Upper lobe of left lung (tissue), 6 donors: ENCODE data around the gene MSL1. TPM values are rescaled to one million over a fixed set of nuclear protein-coding genes. Genes with fewer than 3 reads are reported as not detected.

Experiments
- ATAC-seq, 2 donors: fragments of 200-7000 bp; cut with Tn5 transposase; one replicate each; pipeline ENCODE4 v1.9.1; 2022; ENCODE audit warnings: mild to moderate bottlenecking in 2 of 2, moderate library complexity in 2 of 2; ENCODE audit not compliant: low FRiP score in 2 of 2
- DNase-seq, 2 donors: peaks; one replicate each; pipeline ENCODE4 v3.0.0-alpha.2; 2019 to 2020
- H3K27ac ChIP-seq, 4 donors: fragments of 200-600 bp; sonication (generic); one replicate each; pipeline ENCODE4 v1.5.1; 2016 to 2019
- H3K27me3 ChIP-seq, 4 donors: fragments of 200-600 bp; sonication (generic); one replicate each; pipeline ENCODE4 v1.5.1; 2017 to 2019
- H3K36me3 ChIP-seq, 4 donors: fragments of 200-600 bp; sonication (generic); one replicate each; pipeline ENCODE4 v1.5.1; 2016 to 2019
- H3K4me1 ChIP-seq, 4 donors: fragments of 200-600 bp; sonication (generic); one replicate each; pipeline ENCODE4 v1.5.1; 2018 to 2019
- H3K4me3 ChIP-seq, 4 donors: fragments of 200-600 bp; sonication (generic); one replicate each; pipeline ENCODE4 v1.5.1; 2017 to 2019; ENCODE audit warnings: mild to moderate bottlenecking in 2 of 4, moderate library complexity in 1 of 4
- H3K9me3 ChIP-seq, 4 donors: fragments of 200-600 bp; sonication (generic); one replicate each; pipeline ENCODE4 v1.5.1; 2018 to 2019
- EP300 ChIP-seq, 4 donors: sonication (generic); formaldehyde crosslinking; IDR thresholded peaks; one replicate each; pipeline ENCODE4 v1.5.1; 2017; ENCODE audit warnings: antibody characterized with exemption in 4 of 4, control low read depth in 2 of 4
- POLR2A ChIP-seq, 4 donors: fragments of 450-650 bp; IDR thresholded peaks; one replicate each; pipeline ENCODE4 v1.5.1; 2016 to 2017; ENCODE audit warnings: antibody characterized with exemption in 4 of 4, mild to moderate bottlenecking in 2 of 4
- POLR2AphosphoS5 ChIP-seq, 2 donors: sonication (generic); formaldehyde crosslinking; IDR thresholded peaks; one replicate each; pipeline ENCODE4 v1.5.1; 2017; ENCODE audit warnings: antibody characterized with exemption in 2 of 2
- WGBS, 2 donors: methylation state at CpG; one replicate each; pipeline ENCODE4 v1.1.5; 2017 to 2018; 5-methylcytosine and 5-hydroxymethylcytosine counted together
- total RNA-seq, 6 donors: library from RNA; depleted of rRNA in 4 of 6; stranded (reverse); fragments of >200 nt in 4 of 6; gene quantifications; one replicate each; pipeline versions ENCODE4 v1.1.0 to v1.2.1, GENCODE V29; 2016 to 2021
- TF ChIP-seq, protein P1 (sequence below), 6 experiments: fragments of 450-650 bp in 4 of 6; fragments of 200-600 bp in 2 of 6; sonication (generic) in 2 of 6; IDR thresholded peaks; one replicate each; pipeline ENCODE4 v1.5.1; 2016 to 2019; ENCODE audit warnings: antibody characterized with exemption in 6 of 6
- donor health status: DM: no; HTN: no; CAD: no; lungs with moderate emphysema.
- donor health status: DM: no; HTN: yes; CAD: no; lungs with severe emphysema.

MSL1 gene
- total RNA-seq, 6 donors from 2014 or later = 57.6 to 240 (median 97.0) TPM

DNA sequence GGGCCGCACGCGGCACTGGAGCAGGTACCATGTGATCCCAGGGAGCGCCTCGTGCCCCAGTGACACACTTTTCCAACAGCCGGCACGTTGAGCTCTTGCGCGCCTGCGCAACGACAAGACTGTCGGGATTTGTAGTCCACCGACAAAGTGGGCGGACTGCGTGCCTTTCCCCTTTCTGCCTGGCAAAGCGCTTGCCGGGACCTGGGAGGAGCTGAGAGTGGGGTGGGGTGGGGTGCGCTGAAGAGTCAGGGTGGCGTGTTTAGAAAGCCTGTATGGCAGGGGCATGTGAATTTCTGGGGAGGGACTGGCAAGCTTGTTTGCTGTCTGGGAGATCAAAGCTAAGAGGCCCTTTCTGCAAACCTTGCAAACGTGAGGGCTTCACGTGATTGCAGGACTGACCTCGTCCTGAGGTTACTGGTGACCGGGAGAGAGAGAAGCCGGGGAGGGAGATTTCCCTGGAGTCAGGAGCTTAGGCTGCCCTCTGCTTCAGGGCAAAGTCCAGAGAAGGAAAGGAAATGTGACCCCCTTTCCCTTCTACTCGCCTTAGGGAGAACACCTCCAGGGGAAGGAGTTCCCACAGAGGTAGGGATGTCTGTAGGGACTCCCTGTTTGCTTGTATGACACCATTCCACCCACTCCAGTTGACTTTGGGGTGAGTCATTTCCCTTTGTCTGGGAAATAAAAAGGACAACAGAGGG is 21.0 kb upstream of the MSL1 start:
- TF ChIP-seq POLR2AphosphoS5 (IDR thresholded peaks at IDR 0.05) (peak; percentile 74 to 81), EP300 (IDR thresholded peaks at IDR 0.05) (peak in 2 of 4 donors; percentile 78 to 82), POLR2A (IDR thresholded peaks at IDR 0.05) (peak in 2 of 4 donors; percentile 9 to 72)
- TF ChIP-seq, protein P1, sequence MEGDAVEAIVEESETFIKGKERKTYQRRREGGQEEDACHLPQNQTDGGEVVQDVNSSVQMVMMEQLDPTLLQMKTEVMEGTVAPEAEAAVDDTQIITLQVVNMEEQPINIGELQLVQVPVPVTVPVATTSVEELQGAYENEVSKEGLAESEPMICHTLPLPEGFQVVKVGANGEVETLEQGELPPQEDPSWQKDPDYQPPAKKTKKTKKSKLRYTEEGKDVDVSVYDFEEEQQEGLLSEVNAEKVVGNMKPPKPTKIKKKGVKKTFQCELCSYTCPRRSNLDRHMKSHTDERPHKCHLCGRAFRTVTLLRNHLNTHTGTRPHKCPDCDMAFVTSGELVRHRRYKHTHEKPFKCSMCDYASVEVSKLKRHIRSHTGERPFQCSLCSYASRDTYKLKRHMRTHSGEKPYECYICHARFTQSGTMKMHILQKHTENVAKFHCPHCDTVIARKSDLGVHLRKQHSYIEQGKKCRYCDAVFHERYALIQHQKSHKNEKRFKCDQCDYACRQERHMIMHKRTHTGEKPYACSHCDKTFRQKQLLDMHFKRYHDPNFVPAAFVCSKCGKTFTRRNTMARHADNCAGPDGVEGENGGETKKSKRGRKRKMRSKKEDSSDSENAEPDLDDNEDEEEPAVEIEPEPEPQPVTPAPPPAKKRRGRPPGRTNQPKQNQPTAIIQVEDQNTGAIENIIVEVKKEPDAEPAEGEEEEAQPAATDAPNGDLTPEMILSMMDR (IDR thresholded peaks at IDR 0.05) = peak in 1 of 6 experiments; percentile 13
- peak overlapping the region; percentile 6 to 74 (median 66) for H3K4me3 ChIP-seq
- H3K9me3 ChIP-seq = no peaks in the 10 kb centered on the region
- DNase-seq (peak; percentile 97 to 99), ATAC-seq (peak; percentile 82 to 83)
- H3K27ac ChIP-seq = peak overlapping the region; percentile 87 to 99 (median 94)
- peaks cover 0 to 18% (median 12%) of the 10 kb centered on the region in 4 donors for H3K36me3 ChIP-seq
- H3K4me1 ChIP-seq = peaks cover 77 to 100% (median 88%) of the 10 kb centered on the region in 4 donors
- H3K27me3 ChIP-seq = no peaks in the 10 kb centered on the region
- 1 to 2% methylated on average over 14 to 25 of the region's 25 CpGs for WGBS, 2 donors

DNA sequence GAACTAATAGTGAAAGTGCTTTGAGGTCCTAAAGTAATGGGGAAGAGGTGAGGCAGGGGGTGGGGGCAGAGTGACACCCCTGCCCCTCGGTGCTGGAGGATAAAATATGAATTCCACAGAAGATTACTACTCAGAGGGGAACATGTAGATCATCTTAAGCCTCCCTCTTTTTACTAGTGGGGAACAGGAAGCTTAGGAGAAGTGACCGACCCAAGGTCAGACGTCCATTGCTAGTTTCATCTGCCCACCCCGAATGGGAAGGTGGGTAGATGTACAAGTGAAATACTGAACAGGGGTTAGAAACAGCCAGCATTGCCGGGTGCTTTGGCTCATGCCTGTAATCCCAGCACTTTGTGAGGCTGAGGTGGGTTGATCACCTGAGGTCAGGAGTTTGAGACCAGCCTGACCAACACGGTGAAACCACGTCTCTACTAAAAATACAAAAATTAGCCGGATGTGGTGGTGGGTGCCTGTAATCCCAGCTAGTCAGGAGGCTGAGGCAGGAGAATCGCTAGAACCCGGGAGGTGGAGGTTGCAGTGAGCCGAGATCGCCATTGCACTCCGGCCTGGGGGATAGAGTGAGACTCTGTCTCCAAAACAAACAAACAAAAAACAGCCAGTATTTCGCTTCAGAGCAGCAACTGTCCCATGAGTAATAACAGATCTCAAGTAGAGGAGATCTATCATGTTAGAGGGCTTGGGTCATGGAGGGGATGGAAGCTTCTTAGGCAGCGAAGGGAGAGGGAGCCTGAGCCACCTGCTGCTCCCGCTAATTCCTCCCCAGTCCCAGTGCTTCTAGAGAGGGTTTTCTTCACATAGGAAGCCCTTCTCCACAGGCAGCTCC is 20.2 kb upstream of the MSL1 start:
- Histone ChIP-seq H3K4me3 (peak overlapping the region in 2 of 4 donors; percentile 60 to 74), H3K27me3 (no peaks in the 10 kb centered on the region), H3K36me3 (peaks cover 0 to 10% (median 7%) of the 10 kb centered on the region in 4 donors), H3K9me3 (no peaks in the 10 kb centered on the region), H3K4me1 (peaks cover 77 to 100% (median 89%) of the 10 kb centered on the region in 4 donors), H3K27ac (peak overlapping the region; percentile 87 to 99 (median 94))
- WGBS, 2 donors = 70 to 73% methylated on average over 16 of the region's 16 CpGs
- TF ChIP-seq, protein P1 (IDR thresholded peaks at IDR 0.05) = no peak
- TF ChIP-seq POLR2AphosphoS5 (IDR thresholded peaks at IDR 0.05) = peak in 1 of 2 donors; percentile 2
- DNase-seq (no peak), ATAC-seq (no peak)

DNA sequence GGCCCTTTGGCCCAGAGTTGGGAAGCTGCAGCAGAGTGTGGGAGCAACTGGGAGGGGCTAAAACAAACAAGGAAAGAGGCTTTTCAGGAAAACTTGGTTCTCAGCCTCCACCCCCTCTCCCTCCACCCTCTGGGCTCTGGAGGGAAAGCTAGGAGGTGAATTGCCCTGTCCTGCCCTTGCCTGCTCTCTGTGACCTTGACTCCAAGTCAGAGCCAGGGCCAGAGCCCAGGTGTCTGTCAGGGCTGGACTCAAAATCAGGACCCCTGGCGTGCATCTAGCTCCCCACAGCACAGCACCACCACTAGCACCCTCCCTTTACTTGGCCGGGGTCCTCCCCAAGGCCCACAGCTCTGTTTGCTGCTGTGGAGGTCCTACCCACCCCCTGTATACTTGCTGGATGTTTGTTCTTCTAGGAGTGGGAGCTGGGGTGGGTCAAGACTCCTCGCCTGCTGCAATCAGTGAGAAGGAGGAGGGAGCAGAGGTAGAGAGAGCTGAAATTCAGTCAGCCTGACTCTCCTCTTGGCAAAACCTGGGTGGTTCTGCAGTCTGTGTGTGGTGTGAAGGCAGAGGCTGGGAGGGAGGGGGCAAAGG is 18.6 kb upstream of the MSL1 start:
- ATAC-seq = no peak
- DNase-seq = peak in 1 of 2 donors; percentile 58
- Histone ChIP-seq H3K9me3 (no peaks in the 10 kb centered on the region), H3K36me3 (no peaks in the 10 kb centered on the region), H3K27ac (peak overlapping the region; percentile 87 to 96 (median 91)), H3K4me1 (peaks cover 77 to 100% (median 89%) of the 10 kb centered on the region in 4 donors), H3K27me3 (no peaks in the 10 kb centered on the region), H3K4me3 (no peak overlapping the region)
- TF ChIP-seq POLR2AphosphoS5 (IDR thresholded peaks at IDR 0.05) (no peak), POLR2A (IDR thresholded peaks at IDR 0.05) (no peak)
- TF ChIP-seq, protein P1 (IDR thresholded peaks at IDR 0.05) = no peak
- WGBS, 2 donors = 49 to 60% methylated on average over 3 of the region's 3 CpGs

DNA sequence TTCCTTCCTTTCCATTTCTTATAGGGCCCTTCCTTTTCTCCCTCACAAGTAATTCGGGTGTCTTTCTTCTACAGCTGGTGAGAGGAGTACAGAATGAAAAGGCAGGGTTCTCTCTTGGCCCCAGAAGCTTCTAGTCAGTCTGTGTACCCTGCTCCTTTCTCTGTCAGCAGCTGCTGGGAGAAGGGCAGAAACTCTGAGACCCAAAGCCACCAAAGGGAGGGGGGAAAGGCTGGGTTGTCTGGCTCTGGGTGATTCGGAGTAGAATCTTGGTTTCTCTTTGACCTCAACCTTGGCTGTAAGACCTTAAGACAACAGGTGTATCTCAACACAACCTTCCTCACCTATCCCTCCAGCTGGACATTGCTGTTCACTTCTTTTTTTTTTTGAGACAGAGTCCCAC is 18.1 kb upstream of the MSL1 start:
- WGBS, 2 donors = 22 to 27% methylated on average over 2 of the region's 2 CpGs

More for the DNA sequence above, 18.1 kb upstream of the MSL1 start:
- Histone ChIP-seq H3K4me1 (peaks cover 76 to 100% (median 89%) of the 10 kb centered on the region in 4 donors), H3K27me3 (no peaks in the 10 kb centered on the region), H3K36me3 (no peaks in the 10 kb centered on the region), H3K27ac (peak overlapping the region; percentile 87 to 96 (median 91)), H3K9me3 (no peaks in the 10 kb centered on the region), H3K4me3 (no peak overlapping the region)
- ATAC-seq (no peak), DNase-seq (no peak)
- no peak for TF ChIP-seq POLR2AphosphoS5 (IDR thresholded peaks at IDR 0.05)
- TF ChIP-seq POLR2A (IDR thresholded peaks at IDR 0.05) = no peak
- TF ChIP-seq EP300 (IDR thresholded peaks at IDR 0.05) = no peak
- TF ChIP-seq, protein P1 (IDR thresholded peaks at IDR 0.05) = no peak
